Measurements from ENCODE around the gene MDM2.

The MDM2 gene

GRCh38 chr12:68884251-68884650 lies 76.3 kb downstream of the MDM2 start:
- no peak for DNase-seq

- no peak for DNase-seq
Measured at GRCh38 chr12:68885381-68885780, 77.4 kb downstream of the MDM2 start.

- DNase-seq = no peak
Measured at GRCh38 chr12:68886636-68887572, 78.9 kb downstream of the MDM2 start.

- no peak for DNase-seq
Measured at GRCh38 chr12:68887641-68888040, 79.7 kb downstream of the MDM2 start.

- no peak for DNase-seq
Measured at GRCh38 chr12:68888243-68888642, 80.3 kb downstream of the MDM2 start.

GRCh38 chr12:68890701-68891113 lies 82.7 kb downstream of the MDM2 start:
- DNase-seq = no peak

- no peak for DNase-seq
Measured at GRCh38 chr12:68891141-68891540, 83.2 kb downstream of the MDM2 start.

GRCh38 chr12:68893201-68893600 lies 85.2 kb downstream of the MDM2 start:
- no peak for DNase-seq

GRCh38 chr12:68893741-68894140 lies 85.8 kb downstream of the MDM2 start:
- DNase-seq = no peak

GRCh38 chr12:68894276-68894855 lies 86.4 kb downstream of the MDM2 start:
- DNase-seq = no peak

GRCh38 chr12:68896881-68897540 lies 89.0 kb downstream of the MDM2 start:
- DNase-seq = no peak

- no peak for DNase-seq
Measured at GRCh38 chr12:68899251-68899771, 91.3 kb downstream of the MDM2 start.

- DNase-seq = no peak
Measured at GRCh38 chr12:68900241-68900640, 92.3 kb downstream of the MDM2 start.
